Erythroblast (primary cell): Measurements from ENCODE around the gene PDE6D.
"Not testable (repeated sequence)": the region's sequence is repeated elsewhere in the genome, so short reads cannot be mapped to it uniquely, and the experiment has no call there.

Source experiments
- DNase-seq, 2 experiments: peaks; one replicate each; lab custom pipeline; 2025; lab: John Stamatoyannopoulos, UW
- GATA1 ChIP-seq: IDR thresholded peaks from 2 replicates; pipeline ENCODE4 v1.6.1; 2011; ENCODE audit warnings: low read depth, mild to moderate bottlenecking, control low read depth, low read length, moderate library complexity
- POLR2A ChIP-seq: IDR thresholded peaks from 2 replicates; pipeline ENCODE4 v1.6.1; 2011; ENCODE audit warnings: mild to moderate bottlenecking, low read length

The PDE6D gene

DNA sequence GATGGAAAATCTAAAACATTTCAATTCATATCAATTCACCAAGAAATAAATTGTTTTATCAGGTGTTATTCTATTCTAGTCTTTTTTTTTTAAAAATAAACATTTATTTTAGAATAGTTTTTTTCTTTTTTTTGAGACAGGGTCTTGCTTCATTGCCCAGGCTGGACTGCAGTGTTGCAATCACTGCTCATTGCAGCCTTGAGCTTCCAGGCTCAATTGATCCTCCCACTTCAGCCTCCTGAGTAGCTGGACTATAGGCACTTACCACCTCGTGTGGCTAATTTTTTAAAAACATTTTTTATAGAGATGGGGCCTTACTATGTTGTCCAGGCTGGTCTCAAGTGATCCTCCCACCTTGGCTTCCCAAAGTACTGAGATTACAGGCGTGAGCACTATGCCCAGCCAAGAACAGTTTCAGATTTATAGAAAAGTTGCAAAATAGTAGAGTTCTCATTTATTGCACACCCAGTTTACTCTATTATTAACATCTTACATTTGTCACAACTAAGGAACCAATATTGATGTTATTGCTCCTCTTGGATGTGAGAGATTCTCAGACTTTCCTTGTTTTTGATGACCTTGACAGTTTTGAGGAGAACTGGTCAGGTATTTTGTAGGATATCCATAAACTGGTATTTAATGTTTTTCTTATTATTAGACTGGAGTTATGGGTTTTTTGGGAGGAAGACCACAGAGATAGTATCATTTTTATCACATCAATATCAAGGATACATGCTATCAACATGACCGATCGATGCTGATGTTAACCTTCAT is 29.9 kb downstream of the PDE6D start:
- DNase-seq: no peak

GRCh38 chr2:231749016-231749415 is 32.1 kb downstream of the PDE6D start:
- not testable (repeated sequence) for DNase-seq

More for the DNA sequence above, 29.9 kb downstream of the PDE6D start:
- no peak for TF ChIP-seq GATA1
- TF ChIP-seq POLR2A: no peak

DNA sequence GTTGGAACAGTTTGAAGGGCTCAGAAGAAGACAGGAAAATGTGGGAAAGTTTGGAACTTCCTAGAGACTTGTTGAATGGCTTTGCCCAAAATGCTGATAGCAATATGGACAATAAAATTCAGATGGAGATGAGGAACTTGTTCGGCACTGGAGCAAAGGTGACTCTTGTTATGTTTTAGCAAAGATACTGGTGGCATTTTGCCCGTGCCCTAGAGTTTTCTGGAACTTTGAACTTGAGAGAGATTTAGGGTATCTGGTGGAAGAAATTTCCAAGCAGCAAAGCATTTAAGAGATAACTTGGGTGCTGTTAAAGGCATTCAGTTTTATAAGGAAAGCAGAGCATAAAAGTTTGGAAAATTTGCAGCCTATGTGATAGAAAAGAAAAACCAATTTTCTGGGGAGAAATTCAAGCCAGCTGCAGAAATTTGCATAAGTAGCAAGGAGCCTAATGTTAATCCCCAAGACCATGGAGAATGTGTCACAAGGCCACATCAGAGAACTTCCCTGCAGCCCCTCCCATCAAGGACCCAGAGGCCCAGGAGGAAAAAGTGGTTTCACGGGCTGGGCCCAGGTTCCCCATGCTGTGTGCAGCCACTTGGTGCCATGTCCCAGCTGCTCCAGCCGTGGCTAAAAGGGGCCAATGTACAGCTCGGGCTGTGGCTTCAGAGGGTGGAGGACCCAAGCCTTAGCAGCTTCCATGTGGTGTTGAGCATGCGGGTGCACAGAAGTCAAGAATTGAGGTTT is 32.8 kb downstream of the PDE6D start:
- DNase-seq: not testable (repeated sequence)

DNA sequence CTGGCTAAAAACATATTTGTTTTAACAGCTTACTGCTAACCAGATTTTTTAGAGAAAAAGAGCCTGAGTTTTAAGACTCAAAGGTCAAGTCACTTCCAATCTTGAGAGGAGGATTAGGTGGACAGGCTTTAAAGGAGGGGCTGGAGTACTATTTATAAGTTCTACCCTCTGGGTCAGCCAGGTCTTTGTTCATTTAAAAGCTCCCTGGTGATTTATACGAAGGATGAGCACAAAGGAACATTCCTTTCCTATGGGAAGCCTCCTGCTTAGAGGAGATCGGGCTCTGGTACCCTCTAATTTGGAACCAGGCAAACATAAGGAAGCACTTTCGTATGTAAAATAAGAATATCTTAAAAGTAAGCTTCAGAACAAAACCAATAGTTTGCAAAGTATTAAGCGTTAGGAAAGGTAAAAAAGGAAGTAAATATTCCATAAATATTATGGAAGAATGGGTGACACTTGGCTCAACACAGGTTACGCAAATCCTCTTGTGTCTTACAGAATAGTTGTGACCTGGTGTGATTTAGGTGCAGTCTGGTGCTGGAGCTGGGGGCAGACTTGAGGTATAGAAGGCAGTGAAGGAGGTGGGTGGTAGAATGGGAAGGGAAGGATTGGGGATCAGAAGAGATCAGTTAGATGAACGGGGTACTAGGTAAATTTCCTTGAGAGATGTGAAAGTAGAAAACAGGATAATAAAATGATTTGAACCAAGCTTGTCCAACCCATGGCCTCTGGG is 35.6 kb downstream of the PDE6D start:
- TF ChIP-seq POLR2A (no peak), GATA1 (no peak)
- DNase-seq: no peak

DNA sequence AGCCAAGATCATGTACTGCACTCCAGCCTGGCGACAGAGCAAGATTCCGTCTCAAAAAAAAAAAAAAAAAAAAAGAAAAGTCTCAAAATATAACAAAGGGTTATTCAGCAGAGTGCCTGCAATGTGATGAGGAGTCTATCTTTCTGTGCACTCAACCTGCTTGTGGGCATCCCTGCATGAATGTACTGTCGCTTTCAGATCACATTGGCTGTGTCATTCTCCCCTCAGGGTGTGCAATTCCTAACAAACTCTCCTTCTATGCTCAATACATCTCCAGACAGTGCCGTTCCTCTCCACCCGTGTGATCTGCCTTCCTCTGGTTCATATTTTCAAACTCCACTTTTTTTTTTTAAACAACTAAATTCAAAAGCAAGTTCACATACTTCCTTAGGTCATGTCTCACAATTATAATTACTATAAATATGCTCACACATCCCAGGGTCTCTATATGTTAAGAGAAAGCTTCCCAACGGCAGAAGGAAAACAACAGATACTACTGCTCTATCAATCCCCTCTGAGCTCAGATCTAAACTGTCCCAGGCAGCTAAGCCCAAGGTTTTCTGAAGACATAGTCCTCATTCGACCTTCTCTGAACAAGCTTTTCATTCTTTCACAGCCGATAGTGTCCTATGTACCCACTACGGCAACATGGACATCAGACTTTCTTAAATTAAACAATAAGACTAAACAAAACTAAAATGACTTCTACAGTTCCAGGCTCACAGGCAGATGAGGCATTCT is 37.5 kb downstream of the PDE6D start:
- TF ChIP-seq GATA1 (no peak), POLR2A (no peak)
- no peak for DNase-seq

- TF ChIP-seq GATA1 (no peak), POLR2A (no peak)
- no peak for DNase-seq
These were observed 43.3 kb downstream of the PDE6D start for GRCh38 chr2:231737761-231738160.

GRCh38 chr2:231732604-231733003 is 48.5 kb downstream of the PDE6D start:
- TF ChIP-seq POLR2A (no peak), GATA1 (no peak)

GRCh38 chr2:231727621-231728020 is 53.5 kb downstream of the PDE6D start:
- no peak for DNase-seq
- TF ChIP-seq POLR2A (no peak), GATA1 (no peak)

More at GRCh38 chr2:231732604-231733003, 48.5 kb downstream of the PDE6D start:
- DNase-seq: no peak

DNA sequence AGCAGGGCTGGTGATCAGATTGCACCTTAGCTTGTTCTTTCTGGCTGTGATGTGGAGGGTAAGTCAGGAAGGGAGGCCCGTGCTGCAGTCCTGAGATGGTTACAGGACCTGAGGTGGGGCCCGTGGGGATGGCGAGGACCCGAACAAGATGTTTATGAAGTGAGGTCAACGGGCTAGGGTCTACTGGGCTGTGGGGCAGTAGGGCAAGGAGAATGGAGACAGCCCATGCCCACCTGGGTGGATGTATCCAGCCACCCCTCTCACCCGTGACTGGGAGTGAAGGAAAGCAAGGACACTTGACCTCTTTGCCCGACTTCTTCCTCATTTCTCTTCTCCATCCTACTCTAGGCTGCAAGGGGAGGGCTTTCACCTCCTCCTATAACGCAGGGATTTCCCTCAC is 54.8 kb downstream of the PDE6D start:
- DNase-seq: no peak
- TF ChIP-seq POLR2A (no peak), GATA1 (no peak)

DNA sequence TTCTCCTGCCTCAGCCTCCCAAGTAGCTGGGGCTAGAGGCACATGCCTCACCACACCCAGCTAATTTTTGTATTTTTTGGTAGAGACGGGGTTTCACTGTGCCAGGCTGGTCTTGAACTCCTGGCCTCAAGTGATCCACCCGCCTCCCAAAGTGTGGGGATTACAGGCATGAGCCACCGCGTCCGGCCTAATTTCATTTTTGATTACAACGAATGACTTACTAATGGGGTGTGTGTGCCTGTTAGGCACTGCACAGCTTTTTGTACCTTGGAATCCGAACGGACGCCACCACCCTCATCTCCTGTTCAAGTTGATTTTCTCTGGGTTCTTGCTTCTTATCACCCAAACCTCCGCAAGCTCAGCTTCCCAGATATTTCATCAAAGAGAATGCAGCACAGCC is 55.6 kb downstream of the PDE6D start:
- TF ChIP-seq GATA1 (no peak), POLR2A (no peak)
- no peak for DNase-seq

GRCh38 chr2:231722721-231723307 is 58.3 kb downstream of the PDE6D start:
- DNase-seq: no peak
- no peak for TF ChIP-seq POLR2A
- TF ChIP-seq GATA1: no peak

DNA sequence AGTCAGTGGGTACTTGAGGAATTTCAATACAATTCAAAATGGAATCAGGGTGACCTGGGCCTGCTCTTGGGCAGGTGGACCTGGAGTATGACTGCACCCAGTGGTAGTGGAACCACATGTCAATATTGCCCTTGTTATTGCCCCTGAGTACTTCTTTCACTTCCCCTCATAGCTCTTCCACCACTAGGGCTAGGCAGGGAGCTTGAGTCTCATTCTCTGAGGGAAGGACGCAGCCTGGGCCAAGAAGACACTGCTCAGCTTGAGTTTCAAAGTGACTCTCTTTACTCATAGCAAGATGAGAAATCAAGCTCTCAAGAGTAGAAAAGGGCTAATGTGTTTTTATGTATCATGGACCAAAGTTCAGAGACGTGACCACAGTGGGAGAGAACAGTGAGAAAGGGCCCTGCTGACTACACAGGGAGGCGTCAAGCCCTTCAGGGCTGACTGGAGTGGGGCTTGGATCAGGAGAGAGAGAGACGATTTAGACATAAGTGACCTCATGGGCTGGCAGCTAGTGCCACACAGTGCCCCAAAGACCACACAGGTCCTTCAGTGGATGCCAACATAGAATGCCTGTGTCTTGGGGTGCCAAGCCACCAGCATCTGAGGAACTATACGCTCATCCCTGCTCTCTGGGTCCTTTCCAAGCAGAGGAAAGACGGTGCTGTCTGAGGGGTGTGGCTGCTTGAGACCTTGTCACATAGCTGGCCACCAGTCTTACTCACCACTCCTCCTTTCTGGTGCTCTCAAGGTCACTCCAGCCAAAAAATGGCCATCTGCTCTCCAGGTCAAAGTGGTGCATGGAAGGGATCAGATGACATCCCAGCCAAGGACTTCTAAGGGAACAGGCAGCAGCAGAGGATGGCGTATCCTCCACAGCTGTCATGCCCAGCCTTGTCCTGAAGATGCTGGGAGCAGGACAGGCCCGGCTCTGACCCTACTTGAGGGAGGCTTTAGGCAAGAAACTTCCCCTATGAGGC is 59.8 kb downstream of the PDE6D start:
- no peak for DNase-seq
- TF ChIP-seq GATA1 (no peak), POLR2A (no peak)
